ENCODE measurements around the gene ZRANB1. TPM values are rescaled to one million over a fixed set of nuclear protein-coding genes. Genes with fewer than 3 reads are reported as not detected.

ZRANB1 gene
- total RNA-seq, 1 donor from 2014 or later, result 18.7 TPM

- Histone ChIP-seq H3K27ac (peak overlapping the region; percentile 44), H3K9me3 (no peaks in the 10 kb centered on the region), H3K27me3 (ENCODE audit: low read depth) (no peaks in the 10 kb centered on the region), H3K36me3 (peaks cover 92% of the 10 kb centered on the region), H3K4me1 (peaks cover 41% of the 10 kb centered on the region), H3K4me3 (no peak overlapping the region)
- DNase-seq (peak; percentile 31), ATAC-seq (no peak)
- intact Hi-C loops (cut with DNase I), result no loop called here
- no peak for TF ChIP-seq CTCF (IDR thresholded peaks at IDR 0.05)
Measured at GRCh38 chr10:124998624-124999291, 56.8 kb downstream of the ZRANB1 start.

- Histone ChIP-seq H3K36me3 (peaks cover 89% of the 10 kb centered on the region), H3K4me3 (no peak overlapping the region), H3K9me3 (no peaks in the 10 kb centered on the region), H3K27me3 (ENCODE audit: low read depth) (no peaks in the 10 kb centered on the region), H3K4me1 (peaks cover 41% of the 10 kb centered on the region), H3K27ac (peak overlapping the region; percentile 44)
- no peak for TF ChIP-seq CTCF (IDR thresholded peaks at IDR 0.05)
- intact Hi-C loops (cut with DNase I), result no loop called here
- DNase-seq, result peak; percentile 48
- peak; percentile 18 to 26 for ATAC-seq
Measured at GRCh38 chr10:124999433-125000365, 57.8 kb downstream of the ZRANB1 start.

- peak; percentile 27 for DNase-seq
- Histone ChIP-seq H3K9me3 (no peaks in the 10 kb centered on the region), H3K27ac (peak overlapping the region; percentile 31), H3K4me1 (peaks cover 41% of the 10 kb centered on the region), H3K36me3 (peaks cover 87% of the 10 kb centered on the region), H3K27me3 (ENCODE audit: low read depth) (no peaks in the 10 kb centered on the region), H3K4me3 (no peak overlapping the region)
- TF ChIP-seq CTCF (IDR thresholded peaks at IDR 0.05), result no peak
- ATAC-seq, result no peak
- intact Hi-C loops (cut with DNase I), result no loop called here
Measured at GRCh38 chr10:125000366-125001312, 58.7 kb downstream of the ZRANB1 start.

GRCh38 chr10:125001313-125002046 lies 59.6 kb downstream of the ZRANB1 start:
- peaks cover 44% of the 10 kb centered on the region for H3K4me1 ChIP-seq

More at GRCh38 chr10:125001313-125002046, 59.6 kb downstream of the ZRANB1 start:
- Histone ChIP-seq H3K36me3 (peaks cover 87% of the 10 kb centered on the region), H3K27me3 (ENCODE audit: low read depth) (no peaks in the 10 kb centered on the region), H3K9me3 (no peaks in the 10 kb centered on the region), H3K27ac (peak overlapping the region; percentile 31), H3K4me3 (no peak overlapping the region)
- peak; percentile 40 for DNase-seq
- TF ChIP-seq CTCF (IDR thresholded peaks at IDR 0.05), result no peak
- ATAC-seq, result no peak
- intact Hi-C loops (cut with DNase I), result no loop called here

Measured in lower lobe of right lung (tissue), 2 donors.